ENCODE results near the gene DNMBP. TPM values are rescaled to one million over a fixed set of nuclear protein-coding genes. Genes with fewer than 3 reads are reported as not detected.

Gene DNMBP
- total and polyA plus RNA-seq, 2 of the 4 experiments (the other 2 are of a cell fraction) = 10.9 to 13.6 TPM

GRCh38 chr10:99852481-99853213 is 157.1 kb downstream of the DNMBP start:
- no peak overlapping the region for H2AFZ ChIP-seq (replicated peaks; ENCODE audit: low read length, poor library complexity)
- in situ Hi-C loops (cut with MboI; ENCODE audit: low sequenced_read_pairs) = no loop called here
- H3K4me2 ChIP-seq (ENCODE audit: low read depth, low read length) = no peak overlapping the region
- no peak overlapping the region for H4K8ac ChIP-seq (ENCODE audit: low read depth in 2 of 2, low read length in 2 of 2)
- H2BK15ac ChIP-seq (ENCODE audit: low read depth, low read length) = no peak overlapping the region
- H3K4me3 ChIP-seq (ENCODE audit: insufficient read depth, low read depth, low read length) = no peak overlapping the region
- BruUV-seq (replicated peaks) = no TSS peak
- no peaks in the 10 kb centered on the region for H3K27me3 ChIP-seq (ENCODE audit: control insufficient read depth, insufficient read depth, low read length)
- no peak overlapping the region for H2AK9ac ChIP-seq (replicated peaks; ENCODE audit: low read depth, low read length, poor library complexity)
- no peak overlapping the region for H2BK120ac ChIP-seq (ENCODE audit: low read depth, low read length)
- no peak overlapping the region for H3K18ac ChIP-seq (ENCODE audit: low read depth, low read length)
- ATAC-seq (ENCODE audit: low read depth) (no peak), DNase-seq (no peak)
- H3K23ac ChIP-seq (ENCODE audit: low read depth, low read length) = no peak overlapping the region
- dilution Hi-C loops (cut with HindIII; ENCODE audit: low sequenced_read_pairs, unreplicated experiment) = no loop called here
- H3K4ac ChIP-seq (ENCODE audit: low read depth, low read length) = no peak overlapping the region
- no peaks in the 10 kb centered on the region; the same call in 1 of the 2 replicates for H3K4me1 ChIP-seq (ENCODE audit: control insufficient read depth, insufficient read depth, low read length)
- no peaks in the 10 kb centered on the region for H3K9me3 ChIP-seq (ENCODE audit: control insufficient read depth, insufficient read depth, low read length)
- no peak overlapping the region for H3K9ac ChIP-seq (ENCODE audit: low read depth, low read length)
- no peak overlapping the region for H4K91ac ChIP-seq (ENCODE audit: insufficient read depth, low read depth, low read length)
- ChIA-PET POLR2A (ENCODE audit: unreplicated experiment) (no interaction called here), CTCF (interaction anchor here (1.6 to 2.6 kb wide), 2 partner anchors 112 to 193 kb away, joined by 5 to 15 read pairs; no protein-coding TSS in a partner anchor)
- intact Hi-C loops (cut with micrococcal nuclease) = no loop called here
- H2BK5ac ChIP-seq (ENCODE audit: low read depth, low read length, poor library complexity, severe bottlenecking) = no peak overlapping the region
- H2AK5ac ChIP-seq (ENCODE audit: low read depth, low read length) = no peak overlapping the region
- no peaks in the 10 kb centered on the region for H4K20me1 ChIP-seq (ENCODE audit: insufficient read depth, low read length)
- H3K79me1 ChIP-seq (ENCODE audit: low read depth in 1 of 2, low read length in 2 of 2) = no peaks in the 10 kb centered on the region
- WGBS, 2 experiments (ENCODE audit: extremely low coverage in 2 of 2, insufficient read length in 1 of 2) = no CpG with 5 or more reads among the region's 3 CpGs
- TF ChIP-seq USF2 (IDR thresholded peaks at IDR 0.05; ENCODE audit: low read depth, low read length) (no peak), MXI1 (IDR thresholded peaks at IDR 0.05; ENCODE audit: borderline replicate concordance, low read depth, low read length) (no peak), RCOR1 (IDR thresholded peaks at IDR 0.05; ENCODE audit: insufficient replicate concordance, low read length) (no peak), NFE2L2 (IDR thresholded peaks at IDR 0.05; ENCODE audit: low read depth, low read length) (no peak)
- H3K9me1 ChIP-seq (ENCODE audit: insufficient read depth, low read length) = peaks cover 4% of the 10 kb centered on the region; the same call in 1 of the 2 replicates
- no peak overlapping the region for H4K5ac ChIP-seq (ENCODE audit: low read depth, low read length)
- H3K56ac ChIP-seq (ENCODE audit: extremely low read depth, insufficient read depth, low read length) = no peak overlapping the region
- H3K14ac ChIP-seq (replicated peaks; ENCODE audit: low read depth, low read length) = no peak overlapping the region
- no peaks in the 10 kb centered on the region for H3K36me3 ChIP-seq (ENCODE audit: control insufficient read depth, insufficient read depth, low read length)
- H2BK20ac ChIP-seq (ENCODE audit: low read depth, low read length) = no peak overlapping the region
- H3K27ac ChIP-seq (ENCODE audit: insufficient read depth, low read length) = no peak overlapping the region
